K562 (cell line): ENCODE data around the gene USF2. TPM values are rescaled to one million over a fixed set of nuclear protein-coding genes. Genes with fewer than 3 reads are reported as not detected.

Source experiments
- ARID4B ChIP-seq: sonication (generic); formaldehyde crosslinking; IDR thresholded peaks from 2 replicates; pipeline ENCODE4 v1.8.0; 2022; ENCODE audit warnings: mild to moderate bottlenecking, missing genetic modification reagents
- ATF1 ChIP-seq, 2 experiments: fragments of 450-650 bp in 1 of 2; IDR thresholded peaks; 2 replicates each; pipeline ENCODE4 v1.6.1; 2016; ENCODE audit warnings: missing compliant biosample characterization in 1 of 2, missing genetic modification characterization in 1 of 2
- BRF1 ChIP-seq: IDR thresholded peaks from 3 replicates; pipeline ENCODE4 v1.6.1; 2011; ENCODE audit warnings: borderline replicate concordance, mild to moderate bottlenecking; ENCODE audit not compliant: insufficient read length; ENCODE audit errors: extremely low read depth
- ERF ChIP-seq: fragments of 450-650 bp; formaldehyde crosslinking; IDR thresholded peaks from 2 replicates; pipeline ENCODE4 v1.4.0; 2020; ENCODE audit warnings: mild to moderate bottlenecking, mixed read lengths
- FOXM1 ChIP-seq, 2 experiments: fragments of 450-650 bp in 1 of 2; sonication (generic) in 1 of 2; formaldehyde crosslinking in 1 of 2; IDR thresholded peaks; 2 replicates each; pipeline versions ENCODE4 v1.6.1 to v1.9.0; 2017 to 2022; ENCODE audit warnings: low read depth in 2 of 2, mild to moderate bottlenecking in 2 of 2, missing genetic modification reagents in 1 of 2, moderate library complexity in 1 of 2
- FOXP1 ChIP-seq: sonication (generic); formaldehyde crosslinking; IDR thresholded peaks from 2 replicates; pipeline ENCODE4 v1.8.0; 2022; ENCODE audit warnings: mild to moderate bottlenecking, missing genetic modification reagents
- HNRNPLL ChIP-seq: fragments of 200-400 bp; formaldehyde crosslinking; IDR thresholded peaks from 2 replicates; pipeline ENCODE4 v1.6.1; 2017; ENCODE audit warnings: low read length, low read depth, mild to moderate bottlenecking; ENCODE audit not compliant: poor library complexity, severe bottlenecking
- MBD2 ChIP-seq: sonication (generic); IDR thresholded peaks from 2 replicates; pipeline ENCODE4 v1.6.1; 2016; ENCODE audit warnings: low read depth, borderline replicate concordance
- MLLT1 ChIP-seq, 2 experiments: fragments of 450-650 bp; IDR thresholded peaks; 2 replicates each; pipeline ENCODE4 v1.6.1; 2016
- NFIX ChIP-seq: fragments of 250-450 bp; sonication (Bioruptor Pico); IDR thresholded peaks from 2 replicates; pipeline ENCODE4 v1.4.0; 2020; ENCODE audit warnings: low read depth, mild to moderate bottlenecking, moderate library complexity
- NUFIP1 ChIP-seq: fragments of 450-650 bp; IDR thresholded peaks from 2 replicates; pipeline ENCODE4 v1.6.1; 2018; ENCODE audit not compliant: partially characterized antibody
- POLR2G ChIP-seq: fragments of 200-400 bp; formaldehyde crosslinking; IDR thresholded peaks from 2 replicates; pipeline ENCODE4 v1.6.1; 2017; ENCODE audit warnings: low read depth, mild to moderate bottlenecking, antibody characterized with exemption, low read length, moderate library complexity
- PTTG1 ChIP-seq: fragments of 450-650 bp; IDR thresholded peaks from 2 replicates; pipeline ENCODE4 v1.6.1; 2016; ENCODE audit warnings: low read depth, mild to moderate bottlenecking, missing genetic modification characterization, missing compliant biosample characterization
- SAP30 ChIP-seq: fragments of 200-600 bp; sonication (generic); IDR thresholded peaks from 2 replicates; pipeline ENCODE4 v1.6.1; 2012; ENCODE audit warnings: borderline replicate concordance, low read depth, mild to moderate bottlenecking, moderate library complexity, low read length, control low read depth, inconsistent platforms; ENCODE audit not compliant: insufficient read depth, poor library complexity, severe bottlenecking
- TAF7 ChIP-seq: fragments of 450-650 bp; IDR thresholded peaks from 2 replicates; pipeline ENCODE4 v1.6.1; 2016; ENCODE audit warnings: missing genetic modification characterization, missing compliant biosample characterization
- TARDBP ChIP-seq: fragments of 450-650 bp; IDR thresholded peaks from 2 replicates; pipeline ENCODE4 v1.6.1; 2016
- ZBTB34 ChIP-seq: fragments of 250-450 bp; sonication (Bioruptor Pico); IDR thresholded peaks from 2 replicates; pipeline ENCODE4 v1.8.0; 2021; ENCODE audit warnings: mild to moderate bottlenecking, moderate library complexity
- ZNF408 ChIP-seq: fragments of 250-450 bp; sonication (Bioruptor Pico); IDR thresholded peaks from 2 replicates; pipeline ENCODE4 v1.4.0; 2020; ENCODE audit warnings: low read depth, mild to moderate bottlenecking, moderate library complexity
- ZNF830 ChIP-seq: fragments of 250-450 bp; sonication (Bioruptor Pico); IDR thresholded peaks from 2 replicates; pipeline ENCODE4 v1.5.0; 2021; ENCODE audit warnings: mild to moderate bottlenecking
- polyA plus RNA-seq, 8 experiments: library from polyadenylated mRNA; depleted of rRNA in 4 of 8; stranded (reverse) in 5 of 8; unstranded in 3 of 8; fragments of >200 nt; fragmentation: Nextera tagmentation in 2 of 8; fragmentation: Illumina TruSeq in 1 of 8; extraction: Ambion mirVana in 2 of 8; extraction: Trizol in 1 of 8; gene quantifications; 2 replicates each; pipeline versions ENCODE4 v1.2.1 to v1.2.3, GENCODE V29; 2011 to 2014; ENCODE audit warnings: inconsistent platforms in 1 of 8, missing spikeins in 1 of 8
- total RNA-seq, 7 experiments: library from RNA; depleted of rRNA in 6 of 7; stranded (reverse); fragments of >200 nt in 6 of 7; fragmentation: Illumina TruSeq in 2 of 7; extraction: Trizol in 2 of 7; gene quantifications; 2 replicates each; pipeline versions ENCODE4 v1.2.1 to v1.2.3, GENCODE V29; 2011 to 2021; ENCODE audit warnings: low replicate concordance in 1 of 7

Gene USF2
- total and polyA plus RNA-seq, 9 of the 15 experiments (the other 6 are each of a cell fraction or from before 2014, with no cell fraction given): 0.27 to 93.7 (median 58.4) TPM

GRCh38 chr19:35248310-35249145, 20.2 kb upstream of the USF2 start, which contains the start of gene LSR (continued):
- peak in 1 of 2 experiments; percentile 70; a peak in 1 of 4 replicates for TF ChIP-seq MLLT1 (IDR thresholded peaks at IDR 0.05)
- peak; percentile 93 for TF ChIP-seq HNRNPLL
- TF ChIP-seq BRF1: no peak
- TF ChIP-seq ERF: peak; percentile 36; the same call in 1 of the 2 replicates
- TF ChIP-seq ARID4B (CRISPR knock-in tag): peak; percentile 71; the same call in 1 of the 2 replicates
- TF ChIP-seq POLR2G: peak; percentile 100
- peak; percentile 90 for TF ChIP-seq SAP30
- no peak for TF ChIP-seq ZBTB34 (CRISPR knock-in tag)
- TF ChIP-seq FOXP1 (CRISPR knock-in tag): peak; percentile 23; the same call in 1 of the 2 replicates
- TF ChIP-seq FOXM1 (IDR thresholded peaks at IDR 0.05; ENCODE audit: low read depth): peak; percentile 86
- TF ChIP-seq FOXM1 (CRISPR knock-in tag; IDR thresholded peaks at IDR 0.05; ENCODE audit: low read depth): no peak; the same call in 1 of the 2 replicates
- no peak for TF ChIP-seq ZNF408 (CRISPR knock-in tag)
- TF ChIP-seq NUFIP1: peak; percentile 79
- TF ChIP-seq PTTG1: no peak
- TF ChIP-seq TARDBP: no peak
- TF ChIP-seq NFIX: no peak
- peak; percentile 29; the same call in 1 of the 2 replicates for TF ChIP-seq TAF7 (tag)
- peak; percentile 92 for TF ChIP-seq MBD2
- no peak for TF ChIP-seq ATF1 (CRISPR knock-in tag; IDR thresholded peaks at IDR 0.05)
- TF ChIP-seq ATF1 (tag; IDR thresholded peaks at IDR 0.05): peak; percentile 80
- peak; percentile 52; the same call in 1 of the 2 replicates for TF ChIP-seq ZNF830 (CRISPR knock-in tag)
